Cardiac muscle cell (in vitro differentiated cells and primary cell): ENCODE measurements around the gene UNC80. TPM values are rescaled to one million over a fixed set of nuclear protein-coding genes. Genes with fewer than 3 reads are reported as not detected.

Source experiments
- DNase-seq, 2 donors: peaks; one replicate each; pipeline versions ENCODE4 v3.0.0 to v3.0.0-alpha.2; 2010 to 2017; ENCODE audit warnings: low read depth in 1 of 2, low spot score in 1 of 2
- H3K27ac ChIP-seq: fragments of 200-600 bp; sonication (generic); 2 replicates; pipeline ENCODE4 v1.5.1; 2016
- H3K27me3 ChIP-seq: fragments of 200-600 bp; sonication (generic); 2 replicates; pipeline ENCODE4 v1.6.0; 2016; ENCODE audit warnings: control low read depth
- H3K36me3 ChIP-seq: fragments of 200-600 bp; sonication (generic); 2 replicates; pipeline ENCODE4 v1.5.1; 2016; ENCODE audit warnings: control low read depth
- H3K4me1 ChIP-seq: fragments of 200-600 bp; sonication (generic); 2 replicates; pipeline ENCODE4 v1.8.1; 2017; ENCODE audit warnings: low read depth, mild to moderate bottlenecking, mixed run types
- H3K4me3 ChIP-seq: fragments of 200-600 bp; sonication (generic); 2 replicates; pipeline ENCODE4 v1.5.1; 2016; ENCODE audit warnings: mild to moderate bottlenecking
- H3K9me3 ChIP-seq: fragments of 200-600 bp; sonication (generic); 2 replicates; pipeline ENCODE4 v1.5.1; 2017; ENCODE audit warnings: low read depth, mild to moderate bottlenecking, control low read depth
- CTCF ChIP-seq: IDR thresholded peaks from 2 replicates; pipeline ENCODE4 v1.5.1; 2012; ENCODE audit warnings: low read depth, mild to moderate bottlenecking, low read length
- polyA plus RNA-seq: library from polyadenylated mRNA; unstranded; fragments of >200 nt; fragmentation: Nextera tagmentation; extraction: Ambion mirVana; gene quantifications from 2 replicates; pipeline ENCODE4 v1.2.1, GENCODE V29; 2016
- total RNA-seq: library from RNA; depleted of rRNA; stranded (reverse); fragments of >200 nt; gene quantifications from 2 replicates; pipeline ENCODE4 v1.2.3, GENCODE V29; 2016

The UNC80 gene
- total and polyA plus RNA-seq, 2 experiments from 2014 or later: 0.39 to 0.54 TPM

- peak in 1 of 2 donors; percentile 29 for DNase-seq
- H3K9me3 ChIP-seq: no peaks in the 10 kb centered on the region
- peaks cover 3% of the 10 kb centered on the region for H3K4me1 ChIP-seq
- H3K4me3 ChIP-seq: no peak overlapping the region
- no peak overlapping the region for H3K27ac ChIP-seq
- H3K27me3 ChIP-seq: no peaks in the 10 kb centered on the region
- no peak for TF ChIP-seq CTCF
- H3K36me3 ChIP-seq: no peaks in the 10 kb centered on the region
Observed at GRCh38 chr2:209824391-209824790, 52.8 kb downstream of the UNC80 start.

GRCh38 chr2:209830722-209831465, 59.3 kb downstream of the UNC80 start:
- H3K4me1 ChIP-seq: no peaks in the 10 kb centered on the region
- no peak for TF ChIP-seq CTCF
- H3K27ac ChIP-seq: no peak overlapping the region
- H3K4me3 ChIP-seq: no peak overlapping the region
- no peak for DNase-seq
- no peaks in the 10 kb centered on the region for H3K27me3 ChIP-seq
- no peaks in the 10 kb centered on the region for H3K36me3 ChIP-seq
- H3K9me3 ChIP-seq: no peaks in the 10 kb centered on the region

- Histone ChIP-seq H3K27me3 (no peaks in the 10 kb centered on the region), H3K36me3 (no peaks in the 10 kb centered on the region), H3K4me1 (no peaks in the 10 kb centered on the region), H3K4me3 (no peak overlapping the region), H3K27ac (no peak overlapping the region), H3K9me3 (no peaks in the 10 kb centered on the region)
- no peak for DNase-seq
- TF ChIP-seq CTCF: no peak
Observed at GRCh38 chr2:209834767-209835166, 63.1 kb downstream of the UNC80 start.

- H3K4me1 ChIP-seq: peaks cover 5% of the 10 kb centered on the region
- no peaks in the 10 kb centered on the region for H3K36me3 ChIP-seq
- no peaks in the 10 kb centered on the region for H3K9me3 ChIP-seq
- H3K4me3 ChIP-seq: no peak overlapping the region
- no peak for TF ChIP-seq CTCF
- H3K27ac ChIP-seq: peak overlapping the region; percentile 2
- DNase-seq: peak in 1 of 2 donors; percentile 19
- H3K27me3 ChIP-seq: no peaks in the 10 kb centered on the region
Observed at GRCh38 chr2:209840434-209840833, 68.8 kb downstream of the UNC80 start.

- TF ChIP-seq CTCF: no peak
- no peak overlapping the region for H3K4me3 ChIP-seq
- peak in 1 of 2 donors; percentile 2 for DNase-seq
- H3K27me3 ChIP-seq: no peaks in the 10 kb centered on the region
- no peaks in the 10 kb centered on the region for H3K4me1 ChIP-seq
- no peaks in the 10 kb centered on the region for H3K36me3 ChIP-seq
- no peak overlapping the region for H3K27ac ChIP-seq
- no peaks in the 10 kb centered on the region for H3K9me3 ChIP-seq
Observed at GRCh38 chr2:209845666-209846065, 74.0 kb downstream of the UNC80 start.
